ENCODE results near the gene HK3.

DNA sequence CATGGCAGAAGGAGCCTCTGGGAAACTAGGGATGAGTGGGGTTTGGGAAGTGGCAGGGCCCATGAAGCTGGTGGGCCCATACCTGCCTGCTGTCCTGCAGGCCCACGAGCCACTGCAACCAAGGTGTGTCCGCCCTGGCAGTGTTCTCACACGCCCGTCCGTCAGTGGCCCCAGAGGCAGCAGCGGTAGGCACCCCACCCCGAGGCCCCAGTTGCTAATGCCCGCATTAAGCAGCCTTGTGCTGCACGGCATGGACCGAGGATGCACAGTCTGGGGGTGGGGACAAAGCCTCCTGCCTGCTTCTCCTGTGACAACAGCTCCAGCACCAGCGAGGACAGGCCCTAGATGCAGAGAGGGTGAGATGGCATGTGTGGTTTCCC lies 41.3 kb downstream of the HK3 start:
- TF ChIP-seq, protein P1, sequence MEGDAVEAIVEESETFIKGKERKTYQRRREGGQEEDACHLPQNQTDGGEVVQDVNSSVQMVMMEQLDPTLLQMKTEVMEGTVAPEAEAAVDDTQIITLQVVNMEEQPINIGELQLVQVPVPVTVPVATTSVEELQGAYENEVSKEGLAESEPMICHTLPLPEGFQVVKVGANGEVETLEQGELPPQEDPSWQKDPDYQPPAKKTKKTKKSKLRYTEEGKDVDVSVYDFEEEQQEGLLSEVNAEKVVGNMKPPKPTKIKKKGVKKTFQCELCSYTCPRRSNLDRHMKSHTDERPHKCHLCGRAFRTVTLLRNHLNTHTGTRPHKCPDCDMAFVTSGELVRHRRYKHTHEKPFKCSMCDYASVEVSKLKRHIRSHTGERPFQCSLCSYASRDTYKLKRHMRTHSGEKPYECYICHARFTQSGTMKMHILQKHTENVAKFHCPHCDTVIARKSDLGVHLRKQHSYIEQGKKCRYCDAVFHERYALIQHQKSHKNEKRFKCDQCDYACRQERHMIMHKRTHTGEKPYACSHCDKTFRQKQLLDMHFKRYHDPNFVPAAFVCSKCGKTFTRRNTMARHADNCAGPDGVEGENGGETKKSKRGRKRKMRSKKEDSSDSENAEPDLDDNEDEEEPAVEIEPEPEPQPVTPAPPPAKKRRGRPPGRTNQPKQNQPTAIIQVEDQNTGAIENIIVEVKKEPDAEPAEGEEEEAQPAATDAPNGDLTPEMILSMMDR (conservative IDR thresholded peaks at IDR 0.05; ENCODE audit: low read depth, low read length): no peak
- no peak for TF ChIP-seq EZH2phosphoT487 (IDR thresholded peaks at IDR 0.05; ENCODE audit: borderline replicate concordance, low read length)
- TF ChIP-seq EZH2 (IDR thresholded peaks at IDR 0.05; ENCODE audit: low read length, unreplicated experiment): no peak
